Measurements from ENCODE around the gene ROCK2. TPM values are rescaled to one million over a fixed set of nuclear protein-coding genes. Genes with fewer than 3 reads are reported as not detected.
"Not testable (repeated sequence)": the region's sequence is repeated elsewhere in the genome, so short reads cannot be mapped to it uniquely, and the experiment has no call there.

Gene ROCK2
- total RNA-seq, 1 donor from 2014 or later = 36.1 TPM

- peaks cover 23% of the 10 kb centered on the region for H3K36me3 Mint-ChIP-seq
- H3K27ac Mint-ChIP-seq = no peak overlapping the region
Measured at GRCh38 chr2:11256166-11256565, 88.3 kb downstream of the ROCK2 start.

GRCh38 chr2:11254100-11254536, 90.3 kb downstream of the ROCK2 start:
- Histone ChIP-seq H3K4me2 (no peak overlapping the region), H3K36me3 (no peaks in the 10 kb centered on the region), H2AFZ (replicated peaks) (no peak overlapping the region), H3K4me1 (peaks cover 4% of the 10 kb centered on the region), H3K27ac (no peak overlapping the region), H3K9me3 (ENCODE audit: low read depth) (no peaks in the 10 kb centered on the region), H3F3A (ENCODE audit: low read depth) (no peaks in the 10 kb centered on the region), H3K4me3 (no peak overlapping the region), H3K9ac (no peak overlapping the region), H3K79me2 (ENCODE audit: low read depth) (peaks cover 32% of the 10 kb centered on the region), H3K27me3 (no peaks in the 10 kb centered on the region), H4K20me1 (ENCODE audit: low read depth) (no peaks in the 10 kb centered on the region)
- DNase-seq (ENCODE audit: low spot score) = no peak
- Mint-ChIP-seq H3K9me3 (no peaks in the 10 kb centered on the region), H3K36me3 (peaks cover 26% of the 10 kb centered on the region), H3K27ac (no peak overlapping the region), H3K4me3 (no peak overlapping the region), H3K4me1 (no peaks in the 10 kb centered on the region), H3K27me3 (ENCODE audit: insufficient read depth, low read depth) (no peaks in the 10 kb centered on the region)
- TF ChIP-seq EZH2phosphoT487 (IDR thresholded peaks at IDR 0.05) (no peak), EZH2 (IDR thresholded peaks at IDR 0.05) (no peak)
- TF ChIP-seq, protein P1, sequence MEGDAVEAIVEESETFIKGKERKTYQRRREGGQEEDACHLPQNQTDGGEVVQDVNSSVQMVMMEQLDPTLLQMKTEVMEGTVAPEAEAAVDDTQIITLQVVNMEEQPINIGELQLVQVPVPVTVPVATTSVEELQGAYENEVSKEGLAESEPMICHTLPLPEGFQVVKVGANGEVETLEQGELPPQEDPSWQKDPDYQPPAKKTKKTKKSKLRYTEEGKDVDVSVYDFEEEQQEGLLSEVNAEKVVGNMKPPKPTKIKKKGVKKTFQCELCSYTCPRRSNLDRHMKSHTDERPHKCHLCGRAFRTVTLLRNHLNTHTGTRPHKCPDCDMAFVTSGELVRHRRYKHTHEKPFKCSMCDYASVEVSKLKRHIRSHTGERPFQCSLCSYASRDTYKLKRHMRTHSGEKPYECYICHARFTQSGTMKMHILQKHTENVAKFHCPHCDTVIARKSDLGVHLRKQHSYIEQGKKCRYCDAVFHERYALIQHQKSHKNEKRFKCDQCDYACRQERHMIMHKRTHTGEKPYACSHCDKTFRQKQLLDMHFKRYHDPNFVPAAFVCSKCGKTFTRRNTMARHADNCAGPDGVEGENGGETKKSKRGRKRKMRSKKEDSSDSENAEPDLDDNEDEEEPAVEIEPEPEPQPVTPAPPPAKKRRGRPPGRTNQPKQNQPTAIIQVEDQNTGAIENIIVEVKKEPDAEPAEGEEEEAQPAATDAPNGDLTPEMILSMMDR (IDR thresholded peaks at IDR 0.05) = no peak

More at GRCh38 chr2:11256166-11256565, 88.3 kb downstream of the ROCK2 start:
- no peaks in the 10 kb centered on the region for H3K27me3 ChIP-seq
- H3F3A ChIP-seq (ENCODE audit: low read depth) = no peaks in the 10 kb centered on the region
- no peaks in the 10 kb centered on the region for H4K20me1 ChIP-seq (ENCODE audit: low read depth)
- H3K4me3 ChIP-seq = no peak overlapping the region
- no peak overlapping the region for H3K27ac ChIP-seq
- peaks cover 3% of the 10 kb centered on the region for H3K4me1 ChIP-seq
- no peak overlapping the region for H2AFZ ChIP-seq (replicated peaks)
- peaks cover 23% of the 10 kb centered on the region for H3K79me2 ChIP-seq (ENCODE audit: low read depth)
- H3K9ac ChIP-seq = no peak overlapping the region
- TF ChIP-seq EZH2phosphoT487 (IDR thresholded peaks at IDR 0.05) = no peak
- no peak for TF ChIP-seq EZH2 (IDR thresholded peaks at IDR 0.05)
- TF ChIP-seq, protein P1 (IDR thresholded peaks at IDR 0.05) = no peak
- H3K9me3 ChIP-seq (ENCODE audit: low read depth) = no peaks in the 10 kb centered on the region
- DNase-seq (ENCODE audit: low spot score) = no peak
- Mint-ChIP-seq H3K4me3 (no peak overlapping the region), H3K4me1 (no peaks in the 10 kb centered on the region), H3K9me3 (no peaks in the 10 kb centered on the region), H3K27me3 (ENCODE audit: insufficient read depth, low read depth) (no peaks in the 10 kb centered on the region)
- H3K36me3 ChIP-seq = no peaks in the 10 kb centered on the region
- H3K4me2 ChIP-seq = no peak overlapping the region

DNA sequence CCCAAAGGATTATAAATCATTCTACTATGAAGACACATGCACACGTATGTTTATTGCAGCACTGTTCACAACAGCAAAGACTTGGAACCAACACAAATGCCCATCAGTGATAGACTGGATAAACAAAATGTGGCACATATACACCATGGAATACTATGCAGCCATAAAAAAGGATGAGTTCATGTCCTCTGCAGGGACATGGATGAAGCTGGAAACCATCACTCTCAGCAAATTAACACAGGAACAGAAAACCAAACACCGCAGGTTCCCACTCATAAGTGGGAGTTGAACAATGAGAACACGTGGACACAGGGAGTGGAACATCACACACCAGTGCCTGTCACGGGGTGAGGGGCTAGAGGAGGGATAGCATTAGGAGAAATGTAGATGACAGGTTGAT, 92.0 kb downstream of the ROCK2 start:
- peaks cover 32% of the 10 kb centered on the region for H3K79me2 ChIP-seq (ENCODE audit: low read depth)
- H3K4me1 Mint-ChIP-seq, H3K9ac ChIP-seq: not testable (repeated sequence)

GRCh38 chr2:11250400-11251196, 93.8 kb downstream of the ROCK2 start:
- TF ChIP-seq EZH2 (IDR thresholded peaks at IDR 0.05) = no peak
- TF ChIP-seq, protein P1 (IDR thresholded peaks at IDR 0.05) = no peak
- Mint-ChIP-seq H3K27me3 (ENCODE audit: insufficient read depth, low read depth) (no peaks in the 10 kb centered on the region), H3K4me3 (no peak overlapping the region), H3K36me3 (peaks cover 13% of the 10 kb centered on the region), H3K4me1 (no peaks in the 10 kb centered on the region), H3K9me3 (no peaks in the 10 kb centered on the region), H3K27ac (no peak overlapping the region)
- Histone ChIP-seq H3K4me2 (no peak overlapping the region), H3K4me3 (no peak overlapping the region), H3K9me3 (ENCODE audit: low read depth) (no peaks in the 10 kb centered on the region), H3K4me1 (peaks cover 4% of the 10 kb centered on the region), H3K27ac (no peak overlapping the region), H2AFZ (replicated peaks) (no peak overlapping the region), H3K9ac (no peak overlapping the region), H3K36me3 (no peaks in the 10 kb centered on the region), H4K20me1 (ENCODE audit: low read depth) (no peaks in the 10 kb centered on the region), H3K79me2 (ENCODE audit: low read depth) (peaks cover 32% of the 10 kb centered on the region), H3F3A (ENCODE audit: low read depth) (peaks cover 5% of the 10 kb centered on the region), H3K27me3 (no peaks in the 10 kb centered on the region)
- DNase-seq (ENCODE audit: low spot score) = no peak

More for the DNA sequence above, 92.0 kb downstream of the ROCK2 start:
- not testable (repeated sequence) for H4K20me1 ChIP-seq (ENCODE audit: low read depth); H3K4me3 ChIP-seq; H3K9me3 Mint-ChIP-seq; H3K4me2 ChIP-seq; H3K4me3 Mint-ChIP-seq; H3K27me3 Mint-ChIP-seq (ENCODE audit: insufficient read depth, low read depth); H3K27ac ChIP-seq; H3K4me1 ChIP-seq; H3K27ac Mint-ChIP-seq; H2AFZ ChIP-seq (replicated peaks); H3F3A ChIP-seq (ENCODE audit: low read depth); H3K9me3 ChIP-seq (ENCODE audit: low read depth); DNase-seq (ENCODE audit: low spot score); H3K27me3 ChIP-seq; H3K36me3 ChIP-seq
- peaks cover 19% of the 10 kb centered on the region for H3K36me3 Mint-ChIP-seq

Measured in neural progenitor cell (in vitro differentiated cells).